SK-N-SH (cell line): ENCODE measurements around the gene R3HDML. TPM values are rescaled to one million over a fixed set of nuclear protein-coding genes. Genes with fewer than 3 reads are reported as not detected.

ENCODE experiments used
- CTCF ChIA-PET: fragments of 300-600, 350-600 bp; formaldehyde crosslinking; extraction: SDS; loops from one replicate; lab custom pipeline; 2021; lab: Yijun Ruan, JAX
- POLR2A ChIA-PET: fragments of 350-600 bp; sonication (Branson Sonifier 250); formaldehyde crosslinking; extraction: SDS; loops from one replicate; lab custom pipeline; 2020; ENCODE audit warnings: antibody characterized with exemption, inconsistent platforms; lab: Yijun Ruan, JAX
- DNase-seq: peaks from one replicate; pipeline ENCODE4 v3.0.0; 2012
- H2AFZ ChIP-seq: fragments of 200-600 bp; sonication (generic); 2 replicates; pipeline ENCODE4 v1.8.1; 2016; ENCODE audit warnings: antibody characterized with exemption, mild to moderate bottlenecking, low read depth
- H3F3A ChIP-seq: fragments of 200-600 bp; sonication (generic); replicated peaks from 2 replicates; pipeline ENCODE3; 2016; ENCODE audit warnings: antibody characterized with exemption, mild to moderate bottlenecking; ENCODE audit not compliant: insufficient read depth
- H3K27ac ChIP-seq, 2 experiments: fragments of 200-500 bp in 1 of 2; fragments of 200-600 bp in 1 of 2; sonication (Bioruptor generic) in 1 of 2; sonication (generic), shearing (Covaris generic) in 1 of 2; 2 replicates each; pipeline versions ENCODE4 v1.5.1 to v1.6.1; 2014 to 2016; ENCODE audit warnings: low read depth in 2 of 2, inconsistent platforms in 1 of 2, low read length in 1 of 2, mild to moderate bottlenecking in 1 of 2, mixed read lengths in 1 of 2
- H3K27me3 ChIP-seq: fragments of 200-600 bp; sonication (generic), shearing (Covaris generic); 2 replicates; pipeline ENCODE4 v1.6.1; 2016; ENCODE audit warnings: mixed run types; ENCODE audit not compliant: insufficient read depth
- H3K36me3 ChIP-seq, 2 experiments: fragments of 200-500 bp in 1 of 2; fragments of 200-600 bp in 1 of 2; sonication (Bioruptor generic) in 1 of 2; sonication (generic) in 1 of 2; replicated peaks in 1 of 2; 2 replicates each; pipeline versions ENCODE3 to v1.5.1; 2014 to 2016; ENCODE audit warnings: low read length in 1 of 2, mild to moderate bottlenecking in 1 of 2; ENCODE audit not compliant: insufficient read depth in 2 of 2, control insufficient read depth in 1 of 2
- H3K4me1 ChIP-seq, 2 experiments: fragments of 200-500 bp in 1 of 2; fragments of 200-600 bp in 1 of 2; sonication (Bioruptor generic) in 1 of 2; sonication (generic), shearing (Covaris generic) in 1 of 2; 2 replicates each; pipeline versions ENCODE4 v1.5.1 to v1.6.1; 2014 to 2016; ENCODE audit warnings: low read depth in 1 of 2, low read length in 1 of 2, mixed run types in 1 of 2; ENCODE audit not compliant: insufficient read depth in 2 of 2, control insufficient read depth in 1 of 2
- H3K4me2 ChIP-seq: fragments of 200-600 bp; sonication (generic), shearing (Covaris generic); 2 replicates; pipeline ENCODE4 v1.6.1; 2017; ENCODE audit warnings: mixed run types
- H3K4me3 ChIP-seq, 2 experiments: fragments of 200-500 bp in 1 of 2; fragments of 200-600 bp in 1 of 2; sonication (Bioruptor generic) in 1 of 2; sonication (generic), shearing (Covaris generic) in 1 of 2; 2 replicates each; pipeline versions ENCODE4 v1.5.1 to v1.8.1; 2014 to 2016; ENCODE audit warnings: low read depth in 2 of 2, inconsistent platforms in 1 of 2, low read length in 1 of 2, mild to moderate bottlenecking in 1 of 2, mixed read lengths in 1 of 2, moderate library complexity in 1 of 2
- H3K79me2 ChIP-seq: fragments of 200-600 bp; sonication (generic); 2 replicates; pipeline ENCODE4 v1.8.1; 2017; ENCODE audit warnings: mild to moderate bottlenecking; ENCODE audit not compliant: insufficient read depth
- H3K9ac ChIP-seq: fragments of 200-600 bp; sonication (generic); 2 replicates; pipeline ENCODE4 v1.6.1; 2017; ENCODE audit warnings: mixed run types
- H3K9me2 ChIP-seq: fragments of 200-600 bp; sonication (generic); 2 replicates; pipeline ENCODE4 v1.6.1; 2017; ENCODE audit warnings: mixed run types
- H3K9me3 ChIP-seq: fragments of 200-600 bp; sonication (generic); 2 replicates; pipeline ENCODE4 v1.6.1; 2017; ENCODE audit warnings: mixed run types, mild to moderate bottlenecking, moderate library complexity
- H4K20me1 ChIP-seq: fragments of 200-600 bp; sonication (generic); 2 replicates; pipeline ENCODE4 v1.6.1; 2017; ENCODE audit warnings: mild to moderate bottlenecking, mixed run types; ENCODE audit not compliant: insufficient read depth
- CHD2 ChIP-seq: fragments of 150-350 bp; IDR thresholded peaks from 2 replicates; pipeline ENCODE4 v1.6.1; 2018; ENCODE audit warnings: low read length; ENCODE audit not compliant: partially characterized antibody
- EP300 ChIP-seq, 2 experiments: IDR thresholded peaks; 2 replicates each; pipeline versions ENCODE4 v1.4.0 to v1.6.1; 2012; ENCODE audit warnings: borderline replicate concordance in 1 of 2, low read depth in 1 of 2, low read length in 1 of 2
- EZH2phosphoT487 ChIP-seq: fragments of 200-600 bp; sonication (generic); IDR thresholded peaks from 2 replicates; pipeline ENCODE4 v1.6.1; 2017; ENCODE audit warnings: low read depth, mixed run types, mild to moderate bottlenecking, antibody characterized with exemption, moderate library complexity, borderline replicate concordance
- GATA2 ChIP-seq: sonication (generic); formaldehyde crosslinking; IDR thresholded peaks from 2 replicates; pipeline ENCODE4 v1.5.0; 2020; ENCODE audit warnings: mild to moderate bottlenecking, missing genetic modification reagents
- MXI1 ChIP-seq: IDR thresholded peaks from 2 replicates; pipeline ENCODE4 v1.6.1; 2012; ENCODE audit warnings: mild to moderate bottlenecking, low read depth, low read length, improper control_type of control experiment
- NFIC ChIP-seq: IDR thresholded peaks from 2 replicates; pipeline ENCODE4 v1.4.0; 2012; ENCODE audit warnings: borderline replicate concordance
- POLR2AphosphoS5 ChIP-seq: IDR thresholded peaks from 2 replicates; pipeline ENCODE4 v1.6.1; 2012; ENCODE audit warnings: low read depth, low read length
- RXRA ChIP-seq: IDR thresholded peaks from 2 replicates; pipeline ENCODE4 v1.4.0; 2012; ENCODE audit warnings: low read depth, mild to moderate bottlenecking, borderline replicate concordance
- SMC3 ChIP-seq: IDR thresholded peaks from 2 replicates; pipeline ENCODE4 v1.6.1; 2012; ENCODE audit warnings: low read depth, low read length, improper control_type of control experiment
- TAF1 ChIP-seq: IDR thresholded peaks from 2 replicates; pipeline ENCODE4 v1.6.1; 2012; ENCODE audit warnings: low read depth, mild to moderate bottlenecking, low read length, moderate library complexity, borderline replicate concordance
- YY1 ChIP-seq: IDR thresholded peaks from 2 replicates; pipeline ENCODE4 v1.4.0; 2012; ENCODE audit warnings: low read depth, mild to moderate bottlenecking
- ZBTB33 ChIP-seq: IDR thresholded peaks from 2 replicates; pipeline ENCODE4 v1.4.0; 2012; ENCODE audit warnings: low read depth, borderline replicate concordance
- WGBS: methylation state at CpG from one replicate; pipeline ENCODE4 v1.1.6; 2017; ENCODE audit warnings: low lambda C conversion rate; 5-methylcytosine and 5-hydroxymethylcytosine counted together
- polyA plus RNA-seq, 3 experiments: library from polyadenylated mRNA; depleted of rRNA; stranded (reverse); fragments of >200 nt; gene quantifications; 2 replicates each; pipeline ENCODE4 v1.2.3, GENCODE V29; 2012
- TF ChIP-seq, protein P1 (sequence below): IDR thresholded peaks from 2 replicates; pipeline ENCODE4; 2012
- TF ChIP-seq, protein P2 (sequence below): fragments of 150-350 bp; IDR thresholded peaks from 2 replicates; pipeline ENCODE4 v1.6.1; 2016; ENCODE audit warnings: mild to moderate bottlenecking, low read depth, low read length
- TF ChIP-seq, protein P3 (sequence below): IDR thresholded peaks from 2 replicates; pipeline ENCODE4 v1.4.0; 2012; ENCODE audit warnings: low read depth, borderline replicate concordance

R3HDML gene
- polyA plus RNA-seq, 1 of the 3 experiments (the other 2 are of a cell fraction): not detected

- Histone ChIP-seq H2AFZ (no peak overlapping the region), H3K9me2 (no peaks in the 10 kb centered on the region), H3F3A (no peaks in the 10 kb centered on the region), H3K4me2 (no peak overlapping the region), H3K9me3 (no peaks in the 10 kb centered on the region), H3K9ac (no peak overlapping the region), H3K27ac (no peak overlapping the region), H3K27me3 (no peaks in the 10 kb centered on the region), H4K20me1 (no peaks in the 10 kb centered on the region), H3K36me3 (no peaks in the 10 kb centered on the region), H3K4me3 (no peak overlapping the region), H3K4me1 (no peaks in the 10 kb centered on the region), H3K79me2 (no peaks in the 10 kb centered on the region)
- POLR2A ChIA-PET: no interaction called here
- TF ChIP-seq TAF1 (no peak), GATA2 (no peak), SMC3 (no peak), NFIC (no peak), EZH2phosphoT487 (no peak), EP300 (IDR thresholded peaks at IDR 0.05; ENCODE audit: borderline replicate concordance in 1 of 2, low read depth in 1 of 2, low read length in 1 of 2) (no peak), CHD2 (no peak), ZBTB33 (no peak), RXRA (no peak), MXI1 (no peak), POLR2AphosphoS5 (no peak), YY1 (no peak)
- TF ChIP-seq, protein P1, sequence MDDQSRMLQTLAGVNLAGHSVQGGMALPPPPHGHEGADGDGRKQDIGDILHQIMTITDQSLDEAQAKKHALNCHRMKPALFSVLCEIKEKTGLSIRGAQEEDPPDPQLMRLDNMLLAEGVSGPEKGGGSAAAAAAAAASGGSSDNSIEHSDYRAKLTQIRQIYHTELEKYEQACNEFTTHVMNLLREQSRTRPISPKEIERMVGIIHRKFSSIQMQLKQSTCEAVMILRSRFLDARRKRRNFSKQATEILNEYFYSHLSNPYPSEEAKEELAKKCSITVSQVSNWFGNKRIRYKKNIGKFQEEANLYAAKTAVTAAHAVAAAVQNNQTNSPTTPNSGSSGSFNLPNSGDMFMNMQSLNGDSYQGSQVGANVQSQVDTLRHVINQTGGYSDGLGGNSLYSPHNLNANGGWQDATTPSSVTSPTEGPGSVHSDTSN: no peak
- TF ChIP-seq, protein P2, sequence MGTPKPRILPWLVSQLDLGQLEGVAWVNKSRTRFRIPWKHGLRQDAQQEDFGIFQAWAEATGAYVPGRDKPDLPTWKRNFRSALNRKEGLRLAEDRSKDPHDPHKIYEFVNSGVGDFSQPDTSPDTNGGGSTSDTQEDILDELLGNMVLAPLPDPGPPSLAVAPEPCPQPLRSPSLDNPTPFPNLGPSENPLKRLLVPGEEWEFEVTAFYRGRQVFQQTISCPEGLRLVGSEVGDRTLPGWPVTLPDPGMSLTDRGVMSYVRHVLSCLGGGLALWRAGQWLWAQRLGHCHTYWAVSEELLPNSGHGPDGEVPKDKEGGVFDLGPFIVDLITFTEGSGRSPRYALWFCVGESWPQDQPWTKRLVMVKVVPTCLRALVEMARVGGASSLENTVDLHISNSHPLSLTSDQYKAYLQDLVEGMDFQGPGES: no peak
- TF ChIP-seq, protein P3, sequence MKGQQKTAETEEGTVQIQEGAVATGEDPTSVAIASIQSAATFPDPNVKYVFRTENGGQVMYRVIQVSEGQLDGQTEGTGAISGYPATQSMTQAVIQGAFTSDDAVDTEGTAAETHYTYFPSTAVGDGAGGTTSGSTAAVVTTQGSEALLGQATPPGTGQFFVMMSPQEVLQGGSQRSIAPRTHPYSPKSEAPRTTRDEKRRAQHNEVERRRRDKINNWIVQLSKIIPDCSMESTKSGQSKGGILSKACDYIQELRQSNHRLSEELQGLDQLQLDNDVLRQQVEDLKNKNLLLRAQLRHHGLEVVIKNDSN: no peak
- CTCF ChIA-PET: interaction anchor here (1.3 to 2.2 kb wide), 3 partner anchors 13 to 208 kb away, joined by 3 to 12 read pairs (median 7); partner anchors contain the start of gene FITM2
- DNase-seq: no peak
- 14% methylated on average over 1 of the region's 1 CpG for WGBS
Measured at GRCh38 chr20:44324343-44324742, 12.5 kb upstream of the R3HDML start.
